HEK293 (cell line): ENCODE results near the gene CCDC124.

Experiments used
- CTCF ChIA-PET: fragments of 350-600 bp; formaldehyde crosslinking; extraction: SDS; loops from one replicate; lab custom pipeline; 2021; ENCODE audit warnings: antibody characterized with exemption; lab: Yijun Ruan, JAX
- POLR2A ChIA-PET: fragments of 300-600 bp; formaldehyde crosslinking; extraction: SDS; loops from one replicate; lab custom pipeline; 2020; ENCODE audit warnings: antibody characterized with exemption, inconsistent platforms; lab: Yijun Ruan, JAX
- H3K27ac ChIP-seq: fragments of 200-500 bp; sonication (Bioruptor generic); 2 replicates; pipeline ENCODE4 v1.5.1; 2014; ENCODE audit warnings: low read depth, low read length, control low read depth, inconsistent platforms; ENCODE audit errors: extremely low read depth
- H3K36me3 ChIP-seq, 2 experiments: fragments of 200-500 bp in 1 of 2; sonication (Bioruptor generic) in 1 of 2; 1 replicate in 1 of 2; 2 replicates in 1 of 2; pipeline ENCODE4 v1.5.1; 2014 to 2017; ENCODE audit warnings: inconsistent platforms in 2 of 2, low read length in 2 of 2; ENCODE audit not compliant: control insufficient read depth in 2 of 2, insufficient read depth in 1 of 2
- H3K4me1 ChIP-seq: fragments of 200-500 bp; sonication (Bioruptor generic); 2 replicates; pipeline ENCODE4 v1.5.1; 2014; ENCODE audit warnings: mild to moderate bottlenecking, low read length, inconsistent platforms; ENCODE audit not compliant: control insufficient read depth, insufficient read depth
- H3K4me3 ChIP-seq: 2 replicates; pipeline ENCODE4 v1.5.1; 2011; ENCODE audit warnings: low read depth, mild to moderate bottlenecking, control low read depth, low read length, moderate library complexity
- H3K9me3 ChIP-seq: fragments of 200-500 bp; sonication (Bioruptor generic); 2 replicates; pipeline ENCODE4 v1.5.1; 2014; ENCODE audit warnings: low read depth, low read length, inconsistent platforms; ENCODE audit not compliant: control insufficient read depth, insufficient read depth
- BCL11A ChIP-seq: fragments of 450-650 bp; formaldehyde crosslinking; IDR thresholded peaks from 2 replicates; pipeline ENCODE4 v1.5.1; 2016; ENCODE audit warnings: low read depth, missing biosample characterization, missing genetic modification characterization
- EGR2 ChIP-seq: fragments of 450-650 bp; formaldehyde crosslinking; IDR thresholded peaks from 2 replicates; pipeline ENCODE4 v1.5.1; 2016; ENCODE audit warnings: low read depth, missing biosample characterization, missing genetic modification characterization
- FEZF1 ChIP-seq: fragments of 450-650 bp; formaldehyde crosslinking; IDR thresholded peaks from 2 replicates; pipeline ENCODE4 v1.5.1; 2016; ENCODE audit warnings: missing biosample characterization, missing genetic modification characterization
- KLF9 ChIP-seq: fragments of 450-650 bp; formaldehyde crosslinking; IDR thresholded peaks from 2 replicates; pipeline ENCODE4 v1.5.1; 2016; ENCODE audit warnings: missing biosample characterization, missing genetic modification characterization, low read depth
- PRDM4 ChIP-seq: fragments of 450-650 bp; formaldehyde crosslinking; IDR thresholded peaks from 2 replicates; pipeline ENCODE4 v1.5.1; 2017; ENCODE audit warnings: missing biosample characterization, missing genetic modification characterization
- SALL2 ChIP-seq: fragments of 450-650 bp; formaldehyde crosslinking; IDR thresholded peaks from 2 replicates; pipeline ENCODE4 v1.5.0; 2017; ENCODE audit warnings: missing biosample characterization, mild to moderate bottlenecking, missing genetic modification characterization, borderline replicate concordance
- TRIM28 ChIP-seq: IDR thresholded peaks from 2 replicates; pipeline ENCODE4 v1.6.1; 2011; ENCODE audit warnings: low read length, control low read depth, borderline replicate concordance
- WT1 ChIP-seq: fragments of 450-650 bp; formaldehyde crosslinking; IDR thresholded peaks from 2 replicates; pipeline ENCODE4 v1.5.1; 2016; ENCODE audit warnings: missing biosample characterization, missing genetic modification characterization
- YY1 ChIP-seq: fragments of 450-650 bp; formaldehyde crosslinking; IDR thresholded peaks from 2 replicates; pipeline ENCODE4 v1.5.1; 2018; ENCODE audit warnings: missing biosample characterization, missing genetic modification characterization
- ZBTB1 ChIP-seq: fragments of 450-650 bp; formaldehyde crosslinking; IDR thresholded peaks from 2 replicates; pipeline ENCODE4 v1.5.1; 2016; ENCODE audit warnings: missing biosample characterization, missing genetic modification characterization
- ZBTB8A ChIP-seq: fragments of 450-650 bp; formaldehyde crosslinking; IDR thresholded peaks from 2 replicates; pipeline ENCODE4 v1.5.1; 2016; ENCODE audit warnings: missing biosample characterization, missing genetic modification characterization
- ZFHX2 ChIP-seq: fragments of 450-650 bp; formaldehyde crosslinking; conservative IDR thresholded peaks from 2 replicates; pipeline ENCODE4 v1.5.1; 2016; ENCODE audit warnings: missing biosample characterization, missing genetic modification characterization
- ZNF112 ChIP-seq: fragments of 450-650 bp; formaldehyde crosslinking; IDR thresholded peaks from 2 replicates; pipeline ENCODE4 v1.5.0; 2017; ENCODE audit warnings: missing biosample characterization, missing genetic modification characterization
- ZNF121 ChIP-seq: fragments of 450-650 bp; formaldehyde crosslinking; IDR thresholded peaks from 2 replicates; pipeline ENCODE4 v1.5.1; 2016; ENCODE audit warnings: missing biosample characterization, missing genetic modification characterization
- ZNF155 ChIP-seq: fragments of 450-650 bp; formaldehyde crosslinking; IDR thresholded peaks from 2 replicates; pipeline ENCODE4 v1.5.1; 2016; ENCODE audit warnings: missing biosample characterization, missing genetic modification characterization
- ZNF18 ChIP-seq: fragments of 450-650 bp; formaldehyde crosslinking; IDR thresholded peaks from 2 replicates; pipeline ENCODE4 v1.5.1; 2016; ENCODE audit warnings: missing biosample characterization, missing genetic modification characterization
- ZNF398 ChIP-seq: fragments of 450-650 bp; formaldehyde crosslinking; IDR thresholded peaks from 2 replicates; pipeline ENCODE4 v1.5.1; 2017; ENCODE audit warnings: missing biosample characterization, missing genetic modification characterization
- ZNF416 ChIP-seq: fragments of 450-650 bp; formaldehyde crosslinking; IDR thresholded peaks from 2 replicates; pipeline ENCODE4 v1.5.1; 2016; ENCODE audit warnings: missing biosample characterization, missing genetic modification characterization
- ZNF433 ChIP-seq: fragments of 450-650 bp; formaldehyde crosslinking; IDR thresholded peaks from 2 replicates; pipeline ENCODE4 v1.5.1; 2016; ENCODE audit warnings: missing biosample characterization, missing genetic modification characterization, low read depth
- ZNF48 ChIP-seq: fragments of 450-650 bp; formaldehyde crosslinking; IDR thresholded peaks from 2 replicates; pipeline ENCODE4 v1.5.1; 2016; ENCODE audit warnings: missing biosample characterization, missing genetic modification characterization
- ZNF544 ChIP-seq: fragments of 450-650 bp; formaldehyde crosslinking; IDR thresholded peaks from 2 replicates; pipeline ENCODE4 v1.5.0; 2017; ENCODE audit warnings: missing biosample characterization, missing genetic modification characterization
- ZNF560 ChIP-seq: fragments of 450-650 bp; formaldehyde crosslinking; IDR thresholded peaks from 2 replicates; pipeline ENCODE4 v1.5.1; 2017; ENCODE audit warnings: missing biosample characterization, missing genetic modification characterization, borderline replicate concordance
- ZNF561 ChIP-seq: fragments of 450-650 bp; IDR thresholded peaks from 2 replicates; pipeline ENCODE4 v1.5.1; 2018; ENCODE audit warnings: missing biosample characterization, missing genetic modification characterization, borderline replicate concordance
- ZNF580 ChIP-seq: fragments of 450-650 bp; formaldehyde crosslinking; IDR thresholded peaks from 2 replicates; pipeline ENCODE4 v1.5.1; 2016; ENCODE audit warnings: missing biosample characterization, missing genetic modification characterization
- ZNF654 ChIP-seq: fragments of 450-650 bp; formaldehyde crosslinking; IDR thresholded peaks from 2 replicates; pipeline ENCODE4 v1.5.1; 2016; ENCODE audit warnings: low read depth, missing biosample characterization, missing genetic modification characterization
- ZNF660 ChIP-seq: fragments of 450-650 bp; IDR thresholded peaks from 2 replicates; pipeline ENCODE4 v1.5.1; 2018; ENCODE audit warnings: missing biosample characterization, mild to moderate bottlenecking, missing genetic modification characterization
- ZNF677 ChIP-seq: fragments of 450-650 bp; IDR thresholded peaks from 2 replicates; pipeline ENCODE4 v1.5.0; 2018; ENCODE audit warnings: missing biosample characterization, mild to moderate bottlenecking, missing genetic modification characterization, moderate library complexity
- ZNF843 ChIP-seq: fragments of 450-650 bp; formaldehyde crosslinking; IDR thresholded peaks from 2 replicates; pipeline ENCODE4 v1.5.1; 2016; ENCODE audit warnings: missing biosample characterization, missing genetic modification characterization

CCDC124 gene

GRCh38 chr19:17943274-17944221 lies 10.7 kb downstream of the CCDC124 start:
- TF ChIP-seq PRDM4 (tag by site-specific recombination) (no peak), ZNF544 (tag by site-specific recombination) (no peak), KLF9 (tag by site-specific recombination) (no peak), ZBTB8A (no peak), ZNF112 (no peak), ZNF433 (no peak), ZNF155 (tag by site-specific recombination) (no peak), ZNF561 (tag by site-specific recombination) (no peak), ZNF18 (tag by site-specific recombination) (no peak), ZNF398 (tag by site-specific recombination) (no peak), ZNF560 (tag by site-specific recombination) (no peak), WT1 (no peak), ZNF654 (tag by site-specific recombination) (no peak), ZNF416 (tag by site-specific recombination) (no peak), SALL2 (tag by site-specific recombination) (no peak), TRIM28 (no peak), ZNF580 (tag by site-specific recombination) (no peak), ZNF677 (no peak)
- H3K4me3 ChIP-seq, result no peak overlapping the region
- H3K4me1 ChIP-seq, result no peaks in the 10 kb centered on the region
- ChIA-PET CTCF (interaction anchor here (0.6 to 9.4 kb wide), 3 partner anchors 23 to 404 kb away, joined by 3 to 92 read pairs (median 3); partner anchors contain the start of gene KCNN1), POLR2A (interaction anchor here (0.6 to 1.1 kb wide), 3 partner anchors 11 to 611 kb away, joined by 4 to 5 read pairs (median 5); partner anchors contain the start of gene CCDC124)
- H3K9me3 ChIP-seq, result no peaks in the 10 kb centered on the region
- H3K27ac ChIP-seq, result no peak overlapping the region
- H3K36me3 ChIP-seq, result peaks cover 3 to 36% of the 10 kb centered on the region in 2 experiments; a peak in 2 of 3 replicates

- peaks cover 3 to 34% of the 10 kb centered on the region in 2 experiments; a peak in 2 of 3 replicates for H3K36me3 ChIP-seq
- no peak overlapping the region for H3K27ac ChIP-seq
- no peaks in the 10 kb centered on the region for H3K9me3 ChIP-seq
- H3K4me1 ChIP-seq, result no peaks in the 10 kb centered on the region; the same call in 1 of the 2 replicates
- CTCF ChIA-PET, result interaction anchor here (9.4 kb wide), 1 partner anchor 53 kb away, joined by 92 read pairs; no protein-coding TSS in a partner anchor
- no peak overlapping the region for H3K4me3 ChIP-seq
- POLR2A ChIA-PET, result interaction anchor here (0.6 to 1.2 kb wide), 2 partner anchors 78 to 105 kb away, joined by 4 to 5 read pairs; no protein-coding TSS in a partner anchor
- TF ChIP-seq ZNF48 (tag by site-specific recombination) (no peak), FEZF1 (tag by site-specific recombination) (no peak), ZNF843 (tag by site-specific recombination) (no peak), EGR2 (tag by site-specific recombination) (peak; percentile 86), ZNF121 (tag by site-specific recombination) (no peak), YY1 (no peak), BCL11A (tag by site-specific recombination) (no peak), ZBTB1 (tag by site-specific recombination) (no peak), ZNF660 (tag by site-specific recombination) (no peak), ZFHX2 (tag by site-specific recombination) (peak; percentile 76)
These were observed 11.5 kb downstream of the CCDC124 start for GRCh38 chr19:17944301-17944700.
